T-cell (primary cell): ENCODE results near the gene KCNJ11. TPM values are rescaled to one million over a fixed set of nuclear protein-coding genes. Genes with fewer than 3 reads are reported as not detected.
A peak's percentile ranks its signal among the peaks of the same experiment; 100 is the strongest.

ENCODE experiments used
- ATAC-seq, 4 experiments: fragments of 200-7000 bp in 3 of 4; fragments of 150-1000 bp in 1 of 4; cut with Tn5 transposase; replicated peaks in 1 of 4; 1 replicate in 3 of 4; 2 replicates in 1 of 4; pipeline ENCODE4 v1.10.0; 2021; ENCODE audit warnings: moderate library complexity in 3 of 4, mild to moderate bottlenecking in 2 of 4, moderate number of reproducible peaks in 1 of 4
- CTCF ChIA-PET, 2 donors: fragments of 300-600 bp; sonication (Branson Sonifier 250); formaldehyde crosslinking; loops; one replicate each; lab custom pipeline; 2022; ENCODE audit warnings: antibody characterized with exemption in 2 of 2; lab: Charles Lee
- POLR2A ChIA-PET, 2 donors: fragments of 300-600 bp; sonication (Branson Sonifier 250); formaldehyde crosslinking; loops; one replicate each; lab custom pipeline; 2022; ENCODE audit warnings: antibody characterized with exemption in 2 of 2; lab: Charles Lee
- DNase-seq, 35 experiments: peaks; one replicate each; pipeline versions ENCODE4 v3.0.0 to v3.0.0-alpha.2; 2013 to 2023
- H3K27ac ChIP-seq: one replicate; pipeline ENCODE4 v1.5.1; 2013; ENCODE audit warnings: low read length
- H3K27me3 ChIP-seq, 2 experiments: replicated peaks in 1 of 2; 1 replicate in 1 of 2; 2 replicates in 1 of 2; pipeline versions ENCODE4 v1.6.1 to v1.7.0; 2013; ENCODE audit warnings: low read length in 1 of 2, mixed read lengths in 1 of 2; ENCODE audit not compliant: control insufficient read depth in 2 of 2, insufficient read depth in 2 of 2; ENCODE audit errors: extremely low read depth in 1 of 2
- H3K36me3 ChIP-seq, 2 donors: 1 replicate in 1 of 2; 2 replicates in 1 of 2; pipeline versions ENCODE4 v1.6.1 to v1.7.0; 2013; ENCODE audit warnings: low read length in 1 of 2; ENCODE audit not compliant: control insufficient read depth in 2 of 2, insufficient read depth in 1 of 2; ENCODE audit errors: extremely low read depth in 1 of 2
- H3K4me1 ChIP-seq, 2 experiments: 1 replicate in 1 of 2; 2 replicates in 1 of 2; pipeline versions ENCODE4 v1.6.1 to v1.7.0; 2013; ENCODE audit warnings: low read length in 2 of 2, mixed read lengths in 1 of 2; ENCODE audit not compliant: insufficient read depth in 2 of 2, control insufficient read depth in 1 of 2; ENCODE audit errors: extremely low read depth in 1 of 2
- H3K4me3 ChIP-seq, 2 donors: 1 replicate in 1 of 2; 2 replicates in 1 of 2; pipeline versions ENCODE4 v1.5.1 to v1.7.0; 2013; ENCODE audit warnings: mild to moderate bottlenecking in 2 of 2, low read length in 1 of 2, moderate library complexity in 1 of 2; ENCODE audit not compliant: control insufficient read depth in 1 of 2; ENCODE audit errors: extremely low read depth in 1 of 2
- H3K9me3 ChIP-seq: 2 replicates; pipeline ENCODE4 v1.7.0; 2013
- H3K27ac Mint-ChIP-seq, 2 donors: one replicate each; pipeline ENCODE4 v1.8.0; 2020 to 2021; ENCODE audit warnings: mild to moderate bottlenecking in 2 of 2, mixed read lengths in 2 of 2
- H3K27me3 Mint-ChIP-seq, 2 donors: one replicate each; pipeline ENCODE4 v1.8.0; 2021 to 2022; ENCODE audit warnings: mixed read lengths in 2 of 2
- H3K36me3 Mint-ChIP-seq: one replicate; pipeline ENCODE4 v1.8.0; 2021; ENCODE audit warnings: mixed read lengths
- H3K4me1 Mint-ChIP-seq, 3 donors: one replicate each; pipeline ENCODE4 v1.8.0; 2020 to 2022; ENCODE audit warnings: mixed read lengths in 3 of 3, mild to moderate bottlenecking in 1 of 3
- H3K4me3 Mint-ChIP-seq, 3 donors: one replicate each; pipeline ENCODE4 v1.8.0; 2020 to 2022; ENCODE audit warnings: mild to moderate bottlenecking in 3 of 3, mixed read lengths in 3 of 3, moderate library complexity in 3 of 3
- H3K9me3 Mint-ChIP-seq, 3 donors: one replicate each; pipeline ENCODE4 v1.8.0; 2020 to 2022; ENCODE audit warnings: mixed read lengths in 3 of 3
- WGBS: methylation state at CpG from one replicate; pipeline ENCODE4 v1.1.5; 2013; ENCODE audit warnings: missing lambda C conversion rate; ENCODE audit not compliant: insufficient coverage; 5-methylcytosine and 5-hydroxymethylcytosine counted together
- total RNA-seq, 35 experiments: library from RNA in 6 of 35; stranded (reverse) in 6 of 35; fragments of 120-200 nt in 1 of 35; gene quantifications; one replicate each; pipeline versions ENCODE4 v1.2.1 to v1.2.4 and lab custom pipeline; 2013 to 2026

Gene KCNJ11
- total RNA-seq, 5 donors from 2014 or later (not counting 1 experiment from before 2014, with no cell fraction given) = 0.33 to 0.63 (median 0.50) TPM; not detected in 1

DNA sequence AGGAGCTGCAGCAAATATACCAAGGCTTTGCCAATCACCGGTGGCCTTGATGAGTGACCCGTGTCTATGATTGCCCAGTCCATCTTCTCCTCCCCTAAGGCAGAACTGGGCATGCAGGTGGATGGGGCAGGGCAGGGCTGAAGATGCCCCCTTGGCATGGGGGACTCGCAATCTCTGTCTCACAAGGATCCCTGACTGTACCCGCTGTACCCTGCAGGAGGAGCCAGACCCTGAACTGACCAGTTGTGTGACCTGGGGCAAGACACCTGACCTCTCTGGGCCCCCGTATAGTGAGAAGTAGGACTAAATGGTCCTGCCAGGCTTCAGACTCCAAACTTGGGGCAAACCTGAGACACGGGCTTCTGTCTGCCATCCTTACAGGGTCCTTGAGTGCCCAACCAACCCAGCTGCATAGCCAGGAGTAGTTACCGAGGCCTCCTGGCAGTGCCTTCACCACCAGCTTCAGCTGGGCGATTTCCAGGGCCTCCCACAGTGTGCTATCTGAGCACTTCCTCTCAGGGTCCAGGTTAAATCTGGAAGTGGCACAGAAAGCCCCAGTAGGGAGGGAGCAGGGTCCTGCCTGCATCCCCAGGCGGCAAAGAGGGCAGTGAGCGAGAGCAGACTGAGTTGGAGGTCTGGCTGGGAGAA, 6.4 kb upstream of the KCNJ11 start:
- Histone ChIP-seq H3K4me1 (peaks cover 0 to 2% of the 10 kb centered on the region in 2 experiments), H3K9me3 (no peaks in the 10 kb centered on the region), H3K27me3 (peaks cover 0 to 15% of the 10 kb centered on the region in 2 experiments), H3K36me3 (no peaks in the 10 kb centered on the region), H3K27ac (no peak overlapping the region), H3K4me3 (no peak overlapping the region)
- no peaks in the 10 kb centered on the region for H3K9me3 Mint-ChIP-seq
- H3K4me1 Mint-ChIP-seq = peaks cover 0 to 4% (median 4%) of the 10 kb centered on the region in 3 donors
- no peak overlapping the region for H3K4me3 Mint-ChIP-seq
- H3K27ac Mint-ChIP-seq = no peak overlapping the region
- H3K36me3 Mint-ChIP-seq = no peaks in the 10 kb centered on the region
- ATAC-seq (no peak), DNase-seq (no peak)
- 76% methylated on average over 7 of the region's 10 CpGs for WGBS
- POLR2A ChIA-PET = no interaction called here
- CTCF ChIA-PET = no interaction called here
- H3K27me3 Mint-ChIP-seq = no peaks in the 10 kb centered on the region

DNA sequence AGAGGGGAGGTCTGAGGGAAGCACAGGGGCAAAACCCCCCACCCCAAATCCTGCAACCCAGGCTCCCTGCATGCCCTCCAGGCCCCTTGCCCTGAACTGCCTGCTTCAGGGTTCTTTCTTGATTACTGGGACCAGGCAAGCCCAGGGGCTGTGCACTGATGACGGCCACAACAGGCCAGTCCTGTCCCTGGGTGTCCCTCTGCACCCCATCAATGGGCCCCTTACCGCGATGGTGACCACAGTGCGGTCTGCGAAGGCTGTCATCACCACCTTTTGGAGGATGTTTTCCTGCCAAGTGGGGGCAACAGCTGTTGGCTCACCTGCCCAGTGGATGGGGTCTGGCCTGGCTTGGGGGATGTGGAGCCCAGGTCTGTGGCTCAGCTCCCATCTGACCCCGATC, 5.0 kb upstream of the KCNJ11 start:
- no peak for ATAC-seq
- Histone ChIP-seq H3K27me3 (peaks cover 0 to 18% of the 10 kb centered on the region in 2 experiments), H3K36me3 (no peaks in the 10 kb centered on the region), H3K27ac (no peak overlapping the region), H3K4me3 (no peak overlapping the region), H3K4me1 (peaks cover 0 to 12% of the 10 kb centered on the region in 2 experiments), H3K9me3 (no peaks in the 10 kb centered on the region)
- 83% methylated on average over 4 of the region's 6 CpGs for WGBS
- ChIA-PET CTCF (interaction anchor here (0.9 to 2.0 kb wide), 2 partner anchors 9 to 10 kb away, joined by 3 to 4 read pairs; no protein-coding TSS in a partner anchor), POLR2A (interaction anchor here (0.6 kb wide), 2 partner anchors 108 to 724 kb away, joined by 3 to 4 read pairs; no protein-coding TSS in a partner anchor)
- Mint-ChIP-seq H3K27ac (no peak overlapping the region), H3K36me3 (no peaks in the 10 kb centered on the region), H3K27me3 (no peaks in the 10 kb centered on the region), H3K9me3 (no peaks in the 10 kb centered on the region), H3K4me3 (no peak overlapping the region), H3K4me1 (peaks cover 0 to 6% (median 5%) of the 10 kb centered on the region in 3 donors)
- DNase-seq = no peak

DNA sequence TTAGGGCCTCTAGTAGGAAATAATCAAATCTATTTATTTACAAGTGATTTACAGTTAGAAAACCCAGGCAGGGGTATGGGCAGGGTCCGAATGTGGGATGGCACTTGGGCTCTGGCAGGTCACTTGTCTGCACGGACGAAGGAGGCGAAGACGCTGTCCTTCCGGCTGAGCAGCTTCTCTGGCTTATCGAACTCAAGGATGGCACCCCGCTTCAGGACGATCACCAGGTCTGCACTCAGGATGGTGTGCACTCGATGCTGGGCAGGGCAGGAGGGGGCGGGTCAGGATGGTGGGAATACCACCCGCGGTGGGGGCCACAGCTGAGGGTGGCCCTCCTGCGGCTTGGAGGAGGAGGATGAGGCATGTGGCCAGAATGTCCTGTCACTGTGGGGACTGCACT, 4.4 kb upstream of the KCNJ11 start:
- 89% methylated on average over 11 of the region's 14 CpGs for WGBS
- H3K9me3 Mint-ChIP-seq = no peaks in the 10 kb centered on the region

DNA sequence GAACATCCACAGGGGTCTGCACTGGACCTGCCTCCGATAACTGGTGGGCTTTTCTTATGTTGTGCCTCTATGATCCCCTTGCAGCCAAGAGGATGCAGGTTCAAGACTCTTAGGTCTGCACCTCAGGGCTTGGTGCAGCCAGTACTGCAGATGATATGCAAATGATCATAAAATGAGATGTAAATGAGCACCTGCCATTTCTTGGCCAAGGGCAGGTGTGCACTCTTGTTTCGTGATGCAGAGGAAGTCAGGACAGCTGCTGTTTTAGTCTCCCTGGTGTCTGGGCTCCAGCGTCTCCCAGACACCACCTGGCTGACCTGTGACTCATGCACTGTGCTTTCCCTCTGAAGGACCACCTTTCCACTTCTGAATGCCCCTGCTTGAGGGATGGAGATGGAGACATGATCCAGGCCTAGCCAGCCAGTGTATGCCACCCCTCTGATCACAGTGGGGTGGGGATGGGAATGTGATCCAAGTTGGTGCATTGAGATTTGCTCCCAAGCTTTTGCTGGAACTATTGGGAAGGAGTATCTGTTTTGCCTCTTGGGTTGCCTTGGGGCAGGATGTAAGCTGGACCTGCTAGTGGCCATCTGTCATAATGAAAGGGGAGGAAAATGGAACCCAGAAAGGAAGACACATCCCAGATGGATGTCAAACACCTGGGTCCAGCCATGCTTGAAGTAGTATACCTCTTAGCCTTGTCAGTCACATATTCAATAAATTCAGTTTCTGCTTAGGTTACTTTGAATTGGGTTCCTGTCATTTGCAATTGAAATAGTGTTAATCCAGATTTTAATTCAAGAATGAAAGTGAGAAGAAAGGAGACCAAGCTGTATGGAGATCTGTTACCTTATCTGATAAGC, 3.3 kb upstream of the KCNJ11 start:
- POLR2A ChIA-PET = interaction anchor here (0.6 kb wide), 2 partner anchors 106 to 314 kb away, joined by 3 to 5 read pairs; partner anchors contain the start of gene RPS13 (in 1 of the 2)
- 50% methylated on average over 2 of the region's 3 CpGs for WGBS
- no peaks in the 10 kb centered on the region for H3K9me3 ChIP-seq
- Mint-ChIP-seq H3K4me3 (no peak overlapping the region), H3K4me1 (peaks cover 0 to 6% (median 5%) of the 10 kb centered on the region in 3 donors), H3K36me3 (no peaks in the 10 kb centered on the region), H3K27me3 (no peaks in the 10 kb centered on the region), H3K9me3 (no peaks in the 10 kb centered on the region), H3K27ac (no peak overlapping the region)
- CTCF ChIA-PET = interaction anchor here in 1 of 2 donors (0.6 to 2.0 kb wide), 2 partner anchors 8 to 115 kb away, joined by 3 to 4 read pairs; no protein-coding TSS in a partner anchor
- DNase-seq = no peak
- ATAC-seq = no peak
- no peak overlapping the region for H3K27ac ChIP-seq
- H3K4me3 ChIP-seq = no peak overlapping the region
- peaks cover 0 to 14% of the 10 kb centered on the region in 2 experiments for H3K4me1 ChIP-seq
- H3K36me3 ChIP-seq = no peaks in the 10 kb centered on the region
- H3K27me3 ChIP-seq = peaks cover 0 to 18% of the 10 kb centered on the region in 2 experiments

More for the DNA sequence above, 4.4 kb upstream of the KCNJ11 start:
- H3K4me1 Mint-ChIP-seq = peaks cover 0 to 6% (median 5%) of the 10 kb centered on the region in 3 donors
- H3K9me3 ChIP-seq = no peaks in the 10 kb centered on the region
- no peaks in the 10 kb centered on the region for H3K36me3 Mint-ChIP-seq
- ChIA-PET CTCF (interaction anchor here (0.7 to 2.0 kb wide), 2 partner anchors 9 to 36 kb away, joined by 4 to 8 read pairs; no protein-coding TSS in a partner anchor), POLR2A (interaction anchor here in 1 of 2 donors (0.6 kb wide), 1 partner anchor 107 kb away, joined by 3 read pairs; no protein-coding TSS in a partner anchor)
- no peaks in the 10 kb centered on the region for H3K36me3 ChIP-seq
- DNase-seq (no peak), ATAC-seq (no peak)
- no peak overlapping the region for H3K4me3 Mint-ChIP-seq
- H3K27ac Mint-ChIP-seq = no peak overlapping the region
- no peak overlapping the region for H3K27ac ChIP-seq
- no peak overlapping the region for H3K4me3 ChIP-seq
- H3K27me3 ChIP-seq = peaks cover 0 to 21% of the 10 kb centered on the region in 2 experiments
- H3K4me1 ChIP-seq = peaks cover 0 to 14% of the 10 kb centered on the region in 2 experiments
- H3K27me3 Mint-ChIP-seq = no peaks in the 10 kb centered on the region

DNA sequence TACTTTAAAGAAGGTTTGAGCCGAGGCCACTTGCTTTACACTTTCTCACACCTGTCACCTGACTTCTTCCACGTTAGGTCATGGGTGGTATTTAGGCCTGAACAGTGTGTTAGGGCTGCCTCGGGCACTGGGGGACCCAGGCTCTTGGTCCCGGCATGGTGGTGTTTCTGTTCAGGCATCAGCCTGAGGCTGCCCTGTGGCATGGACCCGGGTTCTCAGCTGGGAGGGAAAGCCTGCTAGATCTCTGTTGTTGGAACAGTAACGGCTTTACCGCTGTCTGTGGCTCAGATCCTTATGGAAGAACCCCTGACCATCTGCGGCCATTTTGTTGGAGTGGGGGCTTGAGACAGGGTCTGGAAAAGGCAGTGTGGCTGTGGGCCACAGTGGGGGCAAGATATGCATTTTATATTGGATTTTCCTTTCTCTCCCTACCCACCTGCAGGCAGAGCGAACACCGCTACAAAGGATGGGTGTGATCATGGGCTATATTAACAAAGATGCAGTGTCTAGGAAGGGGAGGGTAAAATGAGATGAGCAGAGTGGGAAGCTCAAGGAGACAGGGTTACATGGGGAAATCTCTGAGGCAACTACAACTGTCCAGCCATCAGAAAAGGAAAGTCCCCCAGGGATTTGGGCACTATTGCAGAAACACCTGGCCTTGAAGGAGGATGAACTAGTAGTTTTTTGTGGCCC, 1.6 kb upstream of the KCNJ11 start:
- no peaks in the 10 kb centered on the region for H3K9me3 Mint-ChIP-seq
- H3K27me3 Mint-ChIP-seq = no peaks in the 10 kb centered on the region
- H3K4me3 ChIP-seq = peak overlapping the region in 1 of 2 donors; percentile 66
- H3K9me3 ChIP-seq = no peaks in the 10 kb centered on the region
- H3K27ac Mint-ChIP-seq = no peak overlapping the region
- DNase-seq (no peak), ATAC-seq (no peak)
- no peak overlapping the region for H3K27ac ChIP-seq
- H3K4me1 Mint-ChIP-seq = peaks cover 0 to 6% (median 5%) of the 10 kb centered on the region in 3 donors
- peak overlapping the region; percentile 80 to 84 (median 82) for H3K4me3 Mint-ChIP-seq
- CTCF ChIA-PET = interaction anchor here (0.5 to 0.6 kb wide), 2 partner anchors 160 to 173 kb away, joined by 3 read pairs; no protein-coding TSS in a partner anchor
- 78% methylated on average over 6 of the region's 10 CpGs for WGBS
- POLR2A ChIA-PET = interaction anchor here in 1 of 2 donors (0.6 kb wide), 1 partner anchor 36 kb away, joined by 3 read pairs; no protein-coding TSS in a partner anchor
- H3K27me3 ChIP-seq = peaks cover 0 to 13% of the 10 kb centered on the region in 2 experiments
- H3K36me3 Mint-ChIP-seq = no peaks in the 10 kb centered on the region
- peaks cover 0 to 14% of the 10 kb centered on the region in 2 experiments for H3K4me1 ChIP-seq
- H3K36me3 ChIP-seq = no peaks in the 10 kb centered on the region
